ENCODE results near the gene S100A1.
"Not testable (repeated sequence)": the region's sequence is repeated elsewhere in the genome, so short reads cannot be mapped to it uniquely, and the experiment has no call there.

S100A1 gene

GRCh38 chr1:153635872-153636271, 7.6 kb downstream of the S100A1 start:
- TF ChIP-seq EZH2phosphoT487 (IDR thresholded peaks at IDR 0.05; ENCODE audit: low read depth) (no peak), CTCF (IDR thresholded peaks at IDR 0.05; ENCODE audit: low read depth, low read length) (no peak)
- Histone ChIP-seq H3K9me3 (ENCODE audit: insufficient read depth, low read length) (no peaks in the 10 kb centered on the region), H3K27me3 (ENCODE audit: low read depth, low read length) (no peaks in the 10 kb centered on the region), H3K4me3 (ENCODE audit: low read length) (peak overlapping the region; percentile 90; the same call in 1 of the 2 replicates), H4K20me1 (ENCODE audit: insufficient read depth, low read length) (0 out of 2 replicates have a peak, but pooled peaks cover 2% of the 10 kb centered on the region), H3K27ac (ENCODE audit: low read length) (no peak overlapping the region), H2AFZ (ENCODE audit: low read depth, low read length) (no peak overlapping the region), H3K4me1 (ENCODE audit: low read length) (peaks cover 15% of the 10 kb centered on the region), H3K36me3 (replicated peaks; ENCODE audit: low read depth, low read length) (peaks cover 43% of the 10 kb centered on the region), H3K79me2 (ENCODE audit: low read length) (peaks cover 64% of the 10 kb centered on the region), H3K9ac (ENCODE audit: low read length) (no peak overlapping the region), H3K4me2 (ENCODE audit: low read length) (peak overlapping the region; percentile 76)

DNA sequence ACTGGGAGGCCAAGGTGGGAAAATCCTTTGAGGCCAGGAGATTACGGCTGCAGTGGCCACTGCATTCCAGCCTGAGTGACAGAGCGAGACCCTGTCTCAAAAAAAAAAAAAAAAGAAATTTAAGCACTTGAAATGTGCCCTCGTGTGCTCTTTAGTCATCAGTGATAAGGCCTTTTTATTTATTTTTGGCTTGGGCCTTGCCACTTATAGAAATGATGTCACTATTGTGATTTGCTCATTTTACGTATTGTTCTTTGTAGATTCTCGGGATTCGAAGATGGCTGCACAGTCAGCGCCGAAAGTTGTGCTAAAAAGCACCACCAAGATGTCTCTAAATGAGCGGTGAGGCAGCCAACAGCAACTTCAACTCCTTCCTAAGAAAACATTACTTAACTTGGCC, 8.1 kb downstream of the S100A1 start:
- Histone ChIP-seq H3K4me2 (ENCODE audit: low read length) (no peak overlapping the region), H3K27ac (ENCODE audit: low read length) (no peak overlapping the region), H3K79me2 (ENCODE audit: low read length) (peaks cover 68% of the 10 kb centered on the region)

GRCh38 chr1:153638261-153638660, 10.0 kb downstream of the S100A1 start:
- Histone ChIP-seq H4K20me1 (ENCODE audit: insufficient read depth, low read length) (0 out of 2 replicates have a peak, but pooled peaks cover 6% of the 10 kb centered on the region), H3K4me2 (ENCODE audit: low read length) (no peak overlapping the region), H3K4me1 (ENCODE audit: low read length) (peaks cover 13% of the 10 kb centered on the region), H3K4me3 (ENCODE audit: low read length) (no peak overlapping the region), H3K27ac (ENCODE audit: low read length) (no peak overlapping the region), H2AFZ (ENCODE audit: low read depth, low read length) (no peak overlapping the region), H3K27me3 (ENCODE audit: low read depth, low read length) (no peaks in the 10 kb centered on the region), H3K79me2 (ENCODE audit: low read length) (peaks cover 81% of the 10 kb centered on the region), H3K36me3 (replicated peaks; ENCODE audit: low read depth, low read length) (peaks cover 67% of the 10 kb centered on the region), H3K9me3 (ENCODE audit: insufficient read depth, low read length) (no peaks in the 10 kb centered on the region), H3K9ac (ENCODE audit: low read length) (no peak overlapping the region)
- no peak for TF ChIP-seq EZH2phosphoT487 (IDR thresholded peaks at IDR 0.05; ENCODE audit: low read depth)
- TF ChIP-seq CTCF (IDR thresholded peaks at IDR 0.05; ENCODE audit: low read depth, low read length): no peak

More for the DNA sequence above, 8.1 kb downstream of the S100A1 start:
- Histone ChIP-seq H3K36me3 (replicated peaks; ENCODE audit: low read depth, low read length) (peaks cover 47% of the 10 kb centered on the region), H3K9ac (ENCODE audit: low read length) (no peak overlapping the region), H3K4me1 (ENCODE audit: low read length) (peaks cover 15% of the 10 kb centered on the region), H2AFZ (ENCODE audit: low read depth, low read length) (no peak overlapping the region), H4K20me1 (ENCODE audit: insufficient read depth, low read length) (0 out of 2 replicates have a peak, but pooled peaks cover 6% of the 10 kb centered on the region), H3K4me3 (ENCODE audit: low read length) (no peak overlapping the region), H3K9me3 (ENCODE audit: insufficient read depth, low read length) (no peaks in the 10 kb centered on the region), H3K27me3 (ENCODE audit: low read depth, low read length) (no peaks in the 10 kb centered on the region)
- no peak for TF ChIP-seq EZH2phosphoT487 (IDR thresholded peaks at IDR 0.05; ENCODE audit: low read depth)
- TF ChIP-seq CTCF (IDR thresholded peaks at IDR 0.05; ENCODE audit: low read depth, low read length): no peak

GRCh38 chr1:153639280-153639679, 11.0 kb downstream of the S100A1 start:
- Histone ChIP-seq H3K9ac (ENCODE audit: low read length) (no peak overlapping the region), H4K20me1 (ENCODE audit: insufficient read depth, low read length) (peaks cover 10% of the 10 kb centered on the region; the same call in 1 of the 2 replicates), H3K79me2 (ENCODE audit: low read length) (peaks cover 81% of the 10 kb centered on the region), H3K4me2 (ENCODE audit: low read length) (no peak overlapping the region), H3K9me3 (ENCODE audit: insufficient read depth, low read length) (no peaks in the 10 kb centered on the region), H2AFZ (ENCODE audit: low read depth, low read length) (no peak overlapping the region), H3K27me3 (ENCODE audit: low read depth, low read length) (no peaks in the 10 kb centered on the region), H3K4me3 (ENCODE audit: low read length) (no peak overlapping the region), H3K36me3 (replicated peaks; ENCODE audit: low read depth, low read length) (peaks cover 77% of the 10 kb centered on the region), H3K4me1 (ENCODE audit: low read length) (peaks cover 9% of the 10 kb centered on the region), H3K27ac (ENCODE audit: low read length) (no peak overlapping the region)
- TF ChIP-seq EZH2phosphoT487 (IDR thresholded peaks at IDR 0.05; ENCODE audit: low read depth) (no peak), CTCF (IDR thresholded peaks at IDR 0.05; ENCODE audit: low read depth, low read length) (no peak)

DNA sequence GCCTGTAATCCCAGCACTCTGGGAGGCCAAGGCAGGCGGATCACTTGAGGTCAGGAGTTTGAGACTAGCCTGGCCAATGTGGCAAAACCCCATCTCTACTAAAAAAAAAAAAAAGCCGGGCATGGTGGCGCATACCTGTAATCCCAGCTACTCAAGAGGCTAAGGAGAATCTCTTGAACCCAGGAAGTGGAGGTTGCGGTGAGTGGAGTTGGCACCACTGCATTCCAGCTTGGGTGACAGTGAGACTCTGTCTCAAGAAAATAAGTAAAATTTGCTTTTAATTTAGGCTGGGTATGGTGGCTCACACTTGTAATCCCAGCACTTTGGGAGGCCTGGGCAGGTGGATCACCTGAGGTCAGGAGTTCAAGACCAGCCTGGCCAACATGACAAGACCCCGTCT, 12.0 kb downstream of the S100A1 start:
- not testable (repeated sequence) for H3K27me3 ChIP-seq (ENCODE audit: low read depth, low read length); H3K9me3 ChIP-seq (ENCODE audit: insufficient read depth, low read length); H3K27ac ChIP-seq (ENCODE audit: low read length); H2AFZ ChIP-seq (ENCODE audit: low read depth, low read length); H3K4me1 ChIP-seq (ENCODE audit: low read length); H3K4me3 ChIP-seq (ENCODE audit: low read length); H4K20me1 ChIP-seq (ENCODE audit: insufficient read depth, low read length); H3K4me2 ChIP-seq (ENCODE audit: low read length); H3K9ac ChIP-seq (ENCODE audit: low read length)
- H3K36me3 ChIP-seq (replicated peaks; ENCODE audit: low read depth, low read length): peaks cover 86% of the 10 kb centered on the region
- H3K79me2 ChIP-seq (ENCODE audit: low read length): peaks cover 71% of the 10 kb centered on the region
